Left ventricle myocardium inferior (tissue), 1 donor: ENCODE data around the gene SPATA2L. TPM values are rescaled to one million over a fixed set of nuclear protein-coding genes. Genes with fewer than 3 reads are reported as not detected.

Source experiments
- DNase-seq: peaks from one replicate; pipeline ENCODE4 v3.0.0-alpha.2; 2020
- H3K27ac ChIP-seq: fragments of 200-600 bp; replicated peaks from 2 replicates; pipeline ENCODE4 v1.8.0; 2021
- H3K27me3 ChIP-seq: fragments of 200-600 bp; 2 replicates; pipeline ENCODE4 v1.8.0; 2021; ENCODE audit warnings: low read depth
- H3K36me3 ChIP-seq: fragments of 200-600 bp; 2 replicates; pipeline ENCODE4 v1.8.0; 2021
- H3K4me1 ChIP-seq: fragments of 200-600 bp; 2 replicates; pipeline ENCODE4 v1.8.0; 2021
- H3K4me3 ChIP-seq: fragments of 200-600 bp; 2 replicates; pipeline ENCODE4 v1.8.0; 2021; ENCODE audit warnings: mild to moderate bottlenecking, moderate library complexity
- H3K9me3 ChIP-seq: fragments of 200-600 bp; replicated peaks from 2 replicates; pipeline ENCODE4 v1.8.0; 2021
- intact Hi-C: fragments of 100-400 bp; cut with micrococcal nuclease; formaldehyde crosslinking; loops from one replicate; pipeline ENCODE4 v1.11.0; 2022
- total RNA-seq: library from RNA; stranded (reverse); fragmentation: NEBNext Ultra II Directional; extraction: Animal tissue kit (Norgen Biotek cat#: 25700); gene quantifications from one replicate; pipeline ENCODE4 v1.2.1, GENCODE V29; 2021
- TF ChIP-seq, protein P1 (sequence below): fragments of 200-600 bp; IDR thresholded peaks from 2 replicates; pipeline ENCODE4 v1.8.0; 2021; ENCODE audit warnings: antibody characterized with exemption, mild to moderate bottlenecking, borderline replicate concordance
- donor health status: DM: no; HTN: yes; CAD: no; lungs with severe emphysema.

The SPATA2L gene
- total RNA-seq, 1 donor from 2014 or later: 2.1 TPM

DNA sequence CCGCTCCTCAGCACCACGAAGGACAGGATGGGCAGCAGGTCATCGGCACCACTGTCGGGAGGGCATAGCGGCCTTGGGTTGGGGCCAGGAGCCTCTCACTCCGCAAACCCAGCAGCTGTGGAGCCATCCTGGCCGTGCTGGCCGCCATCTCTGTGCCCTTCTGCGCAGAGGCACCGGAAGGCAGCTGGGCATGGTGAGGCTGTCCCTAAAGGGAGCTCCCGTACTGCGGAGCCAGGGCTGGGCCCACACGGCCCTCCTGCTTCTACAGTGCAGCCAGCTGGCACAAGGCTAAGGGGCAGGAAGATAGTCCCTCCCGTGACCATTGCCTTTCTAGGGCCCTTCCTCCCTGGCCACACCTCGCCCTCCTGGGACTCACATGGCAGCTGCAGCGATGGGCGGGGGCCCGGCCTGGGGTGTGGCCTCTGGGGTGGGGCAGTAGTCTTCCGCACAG lies 7.0 kb upstream of the SPATA2L start:
- Histone ChIP-seq H3K4me3 (no peak overlapping the region), H3K9me3 (no peaks in the 10 kb centered on the region), H3K27ac (no peak overlapping the region), H3K36me3 (no peaks in the 10 kb centered on the region), H3K27me3 (peaks cover 13% of the 10 kb centered on the region), H3K4me1 (peaks cover 21% of the 10 kb centered on the region)
- intact Hi-C loops: no loop called here
- TF ChIP-seq, protein P1, sequence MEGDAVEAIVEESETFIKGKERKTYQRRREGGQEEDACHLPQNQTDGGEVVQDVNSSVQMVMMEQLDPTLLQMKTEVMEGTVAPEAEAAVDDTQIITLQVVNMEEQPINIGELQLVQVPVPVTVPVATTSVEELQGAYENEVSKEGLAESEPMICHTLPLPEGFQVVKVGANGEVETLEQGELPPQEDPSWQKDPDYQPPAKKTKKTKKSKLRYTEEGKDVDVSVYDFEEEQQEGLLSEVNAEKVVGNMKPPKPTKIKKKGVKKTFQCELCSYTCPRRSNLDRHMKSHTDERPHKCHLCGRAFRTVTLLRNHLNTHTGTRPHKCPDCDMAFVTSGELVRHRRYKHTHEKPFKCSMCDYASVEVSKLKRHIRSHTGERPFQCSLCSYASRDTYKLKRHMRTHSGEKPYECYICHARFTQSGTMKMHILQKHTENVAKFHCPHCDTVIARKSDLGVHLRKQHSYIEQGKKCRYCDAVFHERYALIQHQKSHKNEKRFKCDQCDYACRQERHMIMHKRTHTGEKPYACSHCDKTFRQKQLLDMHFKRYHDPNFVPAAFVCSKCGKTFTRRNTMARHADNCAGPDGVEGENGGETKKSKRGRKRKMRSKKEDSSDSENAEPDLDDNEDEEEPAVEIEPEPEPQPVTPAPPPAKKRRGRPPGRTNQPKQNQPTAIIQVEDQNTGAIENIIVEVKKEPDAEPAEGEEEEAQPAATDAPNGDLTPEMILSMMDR: no peak
- no peak for DNase-seq

GRCh38 chr16:89707695-89708094 lies 6.2 kb upstream of the SPATA2L start:
- Histone ChIP-seq H3K4me3 (no peak overlapping the region), H3K9me3 (no peaks in the 10 kb centered on the region), H3K27me3 (peaks cover 10% of the 10 kb centered on the region), H3K4me1 (peaks cover 21% of the 10 kb centered on the region), H3K36me3 (no peaks in the 10 kb centered on the region), H3K27ac (no peak overlapping the region)
- intact Hi-C loops: no loop called here
- DNase-seq: no peak
- TF ChIP-seq, protein P1: no peak

- no peak for DNase-seq
- intact Hi-C loops: no loop called here
- Histone ChIP-seq H3K4me1 (peaks cover 21% of the 10 kb centered on the region), H3K4me3 (no peak overlapping the region), H3K27ac (no peak overlapping the region), H3K27me3 (peaks cover under 1% of the 10 kb centered on the region), H3K36me3 (no peaks in the 10 kb centered on the region), H3K9me3 (no peaks in the 10 kb centered on the region)
- TF ChIP-seq, protein P1: no peak
Observed at GRCh38 chr16:89706518-89707260, 5.2 kb upstream of the SPATA2L start.

- Histone ChIP-seq H3K27ac (no peak overlapping the region), H3K27me3 (no peaks in the 10 kb centered on the region), H3K9me3 (no peaks in the 10 kb centered on the region), H3K4me3 (no peak overlapping the region), H3K36me3 (no peaks in the 10 kb centered on the region), H3K4me1 (peaks cover 35% of the 10 kb centered on the region)
- DNase-seq: no peak
- TF ChIP-seq, protein P1: no peak
- intact Hi-C loops: no loop called here
Observed at GRCh38 chr16:89705006-89705405, 3.5 kb upstream of the SPATA2L start.

- intact Hi-C loops: no loop called here
- Histone ChIP-seq H3K27me3 (no peaks in the 10 kb centered on the region), H3K4me3 (no peak overlapping the region), H3K27ac (no peak overlapping the region), H3K36me3 (no peaks in the 10 kb centered on the region), H3K4me1 (peaks cover 42% of the 10 kb centered on the region), H3K9me3 (no peaks in the 10 kb centered on the region)
- TF ChIP-seq, protein P1: no peak
- no peak for DNase-seq
Observed at GRCh38 chr16:89704281-89704680, 2.8 kb upstream of the SPATA2L start.
